NCI-H748 (cell line): ENCODE data around the gene CLCF1.
"Not testable (repeated sequence)": the region's sequence is repeated elsewhere in the genome, so short reads cannot be mapped to it uniquely, and the experiment has no call there.

Experiments
- DNase-seq: peaks from one replicate; lab custom pipeline; 2025; ENCODE audit not compliant: unreplicated experiment; lab: John Stamatoyannopoulos, UW

CLCF1 gene

DNA sequence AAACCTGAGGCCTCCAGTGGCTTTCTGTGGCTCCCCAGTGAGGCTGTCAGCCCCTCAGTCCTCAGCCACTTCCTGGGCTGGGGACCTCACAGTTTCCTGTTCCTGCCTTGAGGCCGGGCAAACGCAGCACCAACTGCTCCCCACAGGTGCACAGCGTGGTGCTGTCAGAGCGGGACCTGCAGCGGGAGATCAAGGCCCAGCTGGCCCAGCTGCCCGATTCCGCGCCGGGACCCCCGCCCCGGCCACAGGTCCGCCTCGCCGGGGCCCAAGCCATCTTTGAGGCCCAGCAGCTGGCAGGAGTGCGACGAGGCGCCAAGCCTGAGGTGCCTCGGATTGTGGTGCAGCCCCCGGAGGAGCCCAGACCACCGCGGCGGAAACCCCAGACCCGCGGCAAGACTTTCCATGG lies 35.9 kb upstream of the CLCF1 start:
- DNase-seq = no peak

- DNase-seq = no peak
These were observed 35.2 kb upstream of the CLCF1 start for GRCh38 chr11:67408437-67409200.

- DNase-seq = no peak
These were observed 34.3 kb upstream of the CLCF1 start for GRCh38 chr11:67407688-67408163.

- no peak for DNase-seq
These were observed 33.7 kb upstream of the CLCF1 start for GRCh38 chr11:67406969-67407687.

GRCh38 chr11:67406420-67406968 lies 33.1 kb upstream of the CLCF1 start:
- no peak for DNase-seq

DNA sequence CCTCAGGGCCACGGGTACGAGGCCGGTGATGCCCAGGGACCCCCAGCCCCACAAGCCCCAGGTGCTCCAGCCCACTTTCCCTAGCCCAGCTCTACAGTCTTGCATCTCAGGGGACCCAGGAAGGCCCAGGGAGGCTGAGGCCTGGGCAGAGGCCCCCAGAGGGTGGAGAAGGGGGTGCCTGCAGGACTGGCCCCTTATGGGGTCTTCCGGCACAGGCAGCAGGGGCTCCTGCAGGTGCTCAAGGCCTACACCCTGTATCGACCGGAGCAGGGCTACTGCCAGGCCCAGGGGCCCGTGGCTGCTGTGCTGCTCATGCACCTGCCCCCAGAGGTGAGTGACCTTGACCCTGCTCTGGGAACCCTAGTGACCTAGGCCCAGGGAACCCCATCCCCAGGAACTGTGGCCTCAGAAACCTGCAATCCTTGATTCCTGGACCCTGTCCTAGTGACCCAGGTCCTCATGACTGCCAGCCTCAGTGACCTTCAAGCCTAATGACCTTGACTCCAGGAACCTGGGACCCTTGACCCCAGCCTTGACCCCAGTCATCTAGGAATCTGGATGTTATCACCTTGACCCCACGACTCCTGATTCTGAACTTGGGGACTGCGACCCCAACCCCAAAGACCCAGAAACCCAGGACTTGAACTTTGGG lies 32.4 kb upstream of the CLCF1 start:
- no peak for DNase-seq

DNA sequence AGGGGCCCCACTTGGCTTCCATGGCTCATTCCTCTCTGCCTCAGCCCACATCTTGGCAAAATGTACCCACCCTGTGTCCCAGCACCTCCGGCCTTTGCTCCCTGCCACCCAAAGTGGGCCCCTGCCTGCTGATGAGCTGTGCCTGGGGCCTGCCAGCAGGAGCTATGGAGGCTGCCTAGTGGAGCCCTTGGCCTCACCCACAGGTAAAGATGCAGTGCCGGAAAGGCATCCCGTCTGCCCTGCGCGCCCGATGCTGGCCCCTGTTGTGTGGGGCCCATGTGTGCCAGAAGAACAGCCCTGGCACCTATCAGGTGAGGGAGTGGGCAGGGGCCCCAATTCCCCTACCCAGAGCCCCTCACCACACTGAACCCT lies 31.8 kb upstream of the CLCF1 start:
- no peak for DNase-seq

- DNase-seq = no peak
These were observed 31.3 kb upstream of the CLCF1 start for GRCh38 chr11:67404515-67405195.

DNA sequence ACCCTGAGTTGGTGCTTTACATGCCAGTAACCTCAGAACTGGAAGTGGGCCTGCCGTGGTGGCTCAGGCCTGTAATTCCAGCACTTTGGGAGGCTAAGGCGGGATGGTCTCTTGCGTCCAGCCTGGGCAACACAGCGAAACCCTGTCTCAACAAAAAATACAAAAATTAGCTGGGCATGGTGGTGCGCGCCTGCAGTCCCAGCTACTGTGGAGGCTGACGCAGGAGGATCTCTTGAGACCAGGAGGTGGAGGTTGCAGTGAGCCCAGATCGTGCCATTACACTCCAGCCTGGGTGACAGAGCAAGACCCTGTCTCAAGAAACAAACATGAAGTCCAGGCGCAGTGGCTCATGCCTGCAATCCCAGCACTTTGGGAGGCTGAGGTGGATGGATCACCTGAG lies 29.7 kb upstream of the CLCF1 start:
- DNase-seq = not testable (repeated sequence)

- DNase-seq = not testable (repeated sequence)
These were observed 28.9 kb upstream of the CLCF1 start for GRCh38 chr11:67402192-67402839.

DNA sequence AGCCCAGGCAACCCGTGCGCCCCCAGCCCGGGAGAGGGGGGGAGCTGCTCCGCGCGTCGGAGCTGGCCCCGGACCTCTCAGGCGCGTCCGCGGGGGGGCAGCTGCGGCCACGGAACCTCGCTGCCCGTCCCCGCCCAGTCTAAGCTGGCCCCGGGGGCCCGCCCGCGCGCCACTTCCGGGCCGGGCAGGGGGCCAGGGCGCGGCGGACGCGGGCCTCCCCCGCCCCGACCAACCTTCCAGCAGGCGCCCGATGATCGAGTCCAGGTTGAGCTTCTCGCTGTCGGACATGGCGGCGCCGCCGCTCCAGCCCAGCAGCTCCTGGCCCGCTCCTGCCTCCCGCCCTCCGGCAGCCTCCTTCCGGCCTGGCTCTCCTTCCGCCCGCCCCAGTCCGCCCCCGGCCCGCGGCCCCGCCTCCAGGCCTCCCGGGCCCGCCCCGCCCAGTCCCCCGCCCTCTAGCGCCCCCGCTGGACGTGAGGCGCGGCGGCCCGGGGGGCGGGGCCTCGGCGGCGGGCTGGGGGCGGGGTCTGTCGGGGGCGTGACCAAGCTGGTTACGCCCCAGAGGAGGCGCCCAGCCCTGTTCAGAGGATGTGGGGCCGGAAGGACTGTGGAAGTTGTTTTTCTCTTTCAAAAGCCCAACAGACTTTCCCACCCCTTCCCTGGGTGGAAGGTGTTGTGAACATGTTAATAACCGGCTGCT lies 28.2 kb upstream of the CLCF1 start, which contains the start of gene PPP1CA:
PPP1CA (minus strand) TSS at position 364 of the 697 bp plus-strand sequence; CDS start at position 288, 76 bp downstream.
- DNase-seq = peak; percentile 90

- DNase-seq = peak; percentile 44
These were observed 27.6 kb upstream of the CLCF1 start for GRCh38 chr11:67400942-67401494.

- DNase-seq = no peak
These were observed 27.0 kb upstream of the CLCF1 start for GRCh38 chr11:67400251-67400941.

GRCh38 chr11:67398661-67399563 lies 25.5 kb upstream of the CLCF1 start:
- DNase-seq = no peak

DNA sequence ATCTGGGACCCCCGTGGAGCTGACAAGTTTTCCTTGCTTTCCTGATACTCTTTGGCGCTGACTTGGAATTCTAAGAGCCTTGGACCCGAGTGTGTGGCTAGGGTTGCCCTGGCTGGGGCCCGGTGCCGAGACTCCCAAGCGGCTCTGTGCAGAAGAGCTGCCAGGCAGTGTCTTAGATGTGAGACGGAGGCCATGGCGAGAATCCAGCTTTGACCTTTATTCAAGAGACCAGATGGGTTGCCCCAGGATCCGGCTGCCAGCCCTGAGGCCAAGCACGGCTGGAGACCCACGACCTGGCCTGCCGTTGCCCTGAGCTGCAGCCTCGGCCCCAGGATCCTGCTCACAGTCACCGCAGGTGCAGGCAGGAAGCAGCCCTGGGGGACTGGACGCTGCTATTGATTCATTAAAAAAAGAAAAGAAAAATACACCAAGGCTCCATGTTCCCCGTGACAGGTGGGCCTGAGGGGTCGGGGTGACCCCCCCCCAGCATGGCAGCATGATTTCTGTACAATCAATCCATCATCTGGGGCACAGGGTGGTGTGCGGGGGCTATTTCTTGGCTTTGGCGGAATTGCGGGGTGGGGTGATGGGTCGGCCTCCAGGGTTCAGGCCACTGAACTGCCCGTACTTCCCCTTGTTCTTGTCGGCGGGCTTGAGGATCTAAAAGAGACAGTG lies 24.7 kb upstream of the CLCF1 start:
- DNase-seq = no peak

GRCh38 chr11:67397536-67397935 lies 24.1 kb upstream of the CLCF1 start:
- no peak for DNase-seq
